Rectal smooth muscle tissue (tissue), 1 donor: Measurements from ENCODE around the gene NPHS1.

Experiments
- H3K27ac ChIP-seq: one replicate; pipeline ENCODE4 v1.7.0; 2013; ENCODE audit warnings: low read depth, low read length, inconsistent platforms
- H3K27me3 ChIP-seq: one replicate; pipeline ENCODE4 v1.7.0; 2013; ENCODE audit warnings: low read length; ENCODE audit not compliant: control insufficient read depth, insufficient read depth
- H3K36me3 ChIP-seq: one replicate; pipeline ENCODE4 v1.7.0; 2013; ENCODE audit warnings: low read length; ENCODE audit not compliant: control insufficient read depth, insufficient read depth
- H3K4me1 ChIP-seq: one replicate; pipeline ENCODE4 v1.7.0; 2013; ENCODE audit warnings: low read length; ENCODE audit not compliant: control insufficient read depth, insufficient read depth
- H3K4me3 ChIP-seq: one replicate; pipeline ENCODE4 v1.7.0; 2013; ENCODE audit warnings: low read length
- H3K9ac ChIP-seq: one replicate; pipeline ENCODE4 v1.7.0; 2013; ENCODE audit warnings: low read length

NPHS1 gene

GRCh38 chr19:35785339-35785627 is 67.0 kb downstream of the NPHS1 start:
- peaks cover 11% of the 10 kb centered on the region for H3K36me3 ChIP-seq

GRCh38 chr19:35784503-35785338 is 67.6 kb downstream of the NPHS1 start:
- Histone ChIP-seq H3K4me1 (no peaks in the 10 kb centered on the region), H3K27me3 (no peaks in the 10 kb centered on the region), H3K36me3 (peaks cover 11% of the 10 kb centered on the region), H3K9ac (no peak overlapping the region), H3K27ac (no peak overlapping the region), H3K4me3 (no peak overlapping the region)

More at GRCh38 chr19:35785339-35785627, 67.0 kb downstream of the NPHS1 start:
- Histone ChIP-seq H3K27me3 (no peaks in the 10 kb centered on the region), H3K9ac (no peak overlapping the region), H3K27ac (no peak overlapping the region), H3K4me3 (no peak overlapping the region), H3K4me1 (no peaks in the 10 kb centered on the region)

- Histone ChIP-seq H3K4me3 (no peak overlapping the region), H3K27ac (no peak overlapping the region), H3K36me3 (peaks cover 13% of the 10 kb centered on the region), H3K27me3 (no peaks in the 10 kb centered on the region), H3K9ac (no peak overlapping the region), H3K4me1 (no peaks in the 10 kb centered on the region)
Measured at GRCh38 chr19:35783469-35784434, 68.6 kb downstream of the NPHS1 start.

- peaks cover 14% of the 10 kb centered on the region for H3K36me3 ChIP-seq
- no peak overlapping the region for H3K27ac ChIP-seq
- no peaks in the 10 kb centered on the region for H3K4me1 ChIP-seq
- no peak overlapping the region for H3K9ac ChIP-seq
- H3K27me3 ChIP-seq: no peaks in the 10 kb centered on the region
- no peak overlapping the region for H3K4me3 ChIP-seq
Measured at GRCh38 chr19:35782589-35782988, 69.7 kb downstream of the NPHS1 start.

- Histone ChIP-seq H3K4me1 (no peaks in the 10 kb centered on the region), H3K9ac (no peak overlapping the region), H3K27ac (no peak overlapping the region), H3K36me3 (peaks cover 14% of the 10 kb centered on the region), H3K4me3 (no peak overlapping the region), H3K27me3 (no peaks in the 10 kb centered on the region)
Measured at GRCh38 chr19:35781650-35782049, 70.7 kb downstream of the NPHS1 start.

GRCh38 chr19:35780717-35781116 is 71.6 kb downstream of the NPHS1 start:
- Histone ChIP-seq H3K4me1 (no peaks in the 10 kb centered on the region), H3K27me3 (no peaks in the 10 kb centered on the region), H3K4me3 (no peak overlapping the region), H3K27ac (no peak overlapping the region), H3K36me3 (peaks cover 14% of the 10 kb centered on the region), H3K9ac (no peak overlapping the region)

GRCh38 chr19:35780058-35780457 is 72.2 kb downstream of the NPHS1 start:
- no peak overlapping the region for H3K4me3 ChIP-seq
- no peaks in the 10 kb centered on the region for H3K4me1 ChIP-seq
- no peak overlapping the region for H3K27ac ChIP-seq
- peaks cover 14% of the 10 kb centered on the region for H3K36me3 ChIP-seq
- H3K9ac ChIP-seq: no peak overlapping the region
- no peaks in the 10 kb centered on the region for H3K27me3 ChIP-seq

- H3K4me1 ChIP-seq: peaks cover 2% of the 10 kb centered on the region
- peaks cover 14% of the 10 kb centered on the region for H3K36me3 ChIP-seq
- no peak overlapping the region for H3K4me3 ChIP-seq
- no peaks in the 10 kb centered on the region for H3K27me3 ChIP-seq
- no peak overlapping the region for H3K9ac ChIP-seq
- no peak overlapping the region for H3K27ac ChIP-seq
Measured at GRCh38 chr19:35779033-35779432, 73.3 kb downstream of the NPHS1 start.

- H3K4me1 ChIP-seq: peaks cover 2% of the 10 kb centered on the region
- no peak overlapping the region for H3K9ac ChIP-seq
- no peaks in the 10 kb centered on the region for H3K27me3 ChIP-seq
- peaks cover 12% of the 10 kb centered on the region for H3K36me3 ChIP-seq
- no peak overlapping the region for H3K4me3 ChIP-seq
- H3K27ac ChIP-seq: no peak overlapping the region
Measured at GRCh38 chr19:35777961-35778360, 74.3 kb downstream of the NPHS1 start.

GRCh38 chr19:35777086-35777841 is 75.0 kb downstream of the NPHS1 start:
- no peaks in the 10 kb centered on the region for H3K27me3 ChIP-seq
- H3K4me3 ChIP-seq: no peak overlapping the region
- no peak overlapping the region for H3K9ac ChIP-seq
- H3K4me1 ChIP-seq: peaks cover 2% of the 10 kb centered on the region
- H3K36me3 ChIP-seq: peaks cover 11% of the 10 kb centered on the region
- no peak overlapping the region for H3K27ac ChIP-seq

- no peaks in the 10 kb centered on the region for H3K27me3 ChIP-seq
- H3K4me1 ChIP-seq: peaks cover 2% of the 10 kb centered on the region
- H3K27ac ChIP-seq: no peak overlapping the region
- H3K4me3 ChIP-seq: peak overlapping the region; percentile 34
- H3K36me3 ChIP-seq: peaks cover 5% of the 10 kb centered on the region
- H3K9ac ChIP-seq: peak overlapping the region; percentile 14
Measured at GRCh38 chr19:35776102-35776788, 76.1 kb downstream of the NPHS1 start.
